Stimulated activated CD4-positive, alpha-beta T cell treated with anti-CD3 and anti-CD28 coated beads, Interleukin-15, amount 100 ng/mL, for 48 hours (primary cell): Measurements from ENCODE around the gene ITPRIPL2.

Experiments
- DNase-seq, 2 donors: peaks; one replicate each; pipeline ENCODE4 v3.0.0-alpha.2; 2020; ENCODE audit warnings: low read depth in 2 of 2

ITPRIPL2 gene

GRCh38 chr16:19142939-19143598 lies 29.3 kb downstream of the ITPRIPL2 start:
- no peak for DNase-seq

- no peak for DNase-seq
These were observed 29.8 kb downstream of the ITPRIPL2 start for GRCh38 chr16:19143599-19143956.

- no peak for DNase-seq
These were observed 31.2 kb downstream of the ITPRIPL2 start for GRCh38 chr16:19145010-19145409.

GRCh38 chr16:19147126-19147525 lies 33.4 kb downstream of the ITPRIPL2 start:
- DNase-seq = no peak

- no peak for DNase-seq
These were observed 33.9 kb downstream of the ITPRIPL2 start for GRCh38 chr16:19147627-19148026.

GRCh38 chr16:19148189-19148588 lies 34.4 kb downstream of the ITPRIPL2 start:
- no peak for DNase-seq

GRCh38 chr16:19151310-19151709 lies 37.5 kb downstream of the ITPRIPL2 start:
- DNase-seq = no peak

GRCh38 chr16:19152042-19152441 lies 38.3 kb downstream of the ITPRIPL2 start:
- DNase-seq = no peak

GRCh38 chr16:19153876-19154275 lies 40.1 kb downstream of the ITPRIPL2 start:
- no peak for DNase-seq

- DNase-seq = no peak
These were observed 48.3 kb downstream of the ITPRIPL2 start for GRCh38 chr16:19162085-19162484.

- DNase-seq = no peak
These were observed 49.5 kb downstream of the ITPRIPL2 start for GRCh38 chr16:19163215-19163614.

- DNase-seq = no peak
These were observed 50.5 kb downstream of the ITPRIPL2 start for GRCh38 chr16:19164285-19164684.

GRCh38 chr16:19165101-19165500 lies 51.3 kb downstream of the ITPRIPL2 start:
- DNase-seq = no peak

GRCh38 chr16:19166500-19166899 lies 52.7 kb downstream of the ITPRIPL2 start:
- DNase-seq = no peak

- DNase-seq = peak; percentile 15 to 43
These were observed 54.1 kb downstream of the ITPRIPL2 start, which contains the start of gene SYT17 for GRCh38 chr16:19167710-19168370. Gene SYT17, plus strand, starts transcription at chr16:19168240. Its CDS starts 407 bp downstream, at chr16:19168647.

GRCh38 chr16:19168371-19169081 lies 54.8 kb downstream of the ITPRIPL2 start:
- DNase-seq = no peak

GRCh38 chr16:19169082-19169639 lies 55.4 kb downstream of the ITPRIPL2 start:
- no peak for DNase-seq

GRCh38 chr16:19170043-19170655 lies 56.4 kb downstream of the ITPRIPL2 start:
- no peak for DNase-seq
